ENCODE measurements around the gene CLDN6.

Gene CLDN6

GRCh38 chr16:3013998-3014690, 3.8 kb downstream of the CLDN6 start:
- DNase-seq (ENCODE audit: low read depth in 2 of 2, low spot score in 1 of 2): no peak

- DNase-seq (ENCODE audit: low read depth in 2 of 2, low spot score in 1 of 2): no peak
These were observed 4.5 kb downstream of the CLDN6 start for GRCh38 chr16:3013491-3013951.

DNA sequence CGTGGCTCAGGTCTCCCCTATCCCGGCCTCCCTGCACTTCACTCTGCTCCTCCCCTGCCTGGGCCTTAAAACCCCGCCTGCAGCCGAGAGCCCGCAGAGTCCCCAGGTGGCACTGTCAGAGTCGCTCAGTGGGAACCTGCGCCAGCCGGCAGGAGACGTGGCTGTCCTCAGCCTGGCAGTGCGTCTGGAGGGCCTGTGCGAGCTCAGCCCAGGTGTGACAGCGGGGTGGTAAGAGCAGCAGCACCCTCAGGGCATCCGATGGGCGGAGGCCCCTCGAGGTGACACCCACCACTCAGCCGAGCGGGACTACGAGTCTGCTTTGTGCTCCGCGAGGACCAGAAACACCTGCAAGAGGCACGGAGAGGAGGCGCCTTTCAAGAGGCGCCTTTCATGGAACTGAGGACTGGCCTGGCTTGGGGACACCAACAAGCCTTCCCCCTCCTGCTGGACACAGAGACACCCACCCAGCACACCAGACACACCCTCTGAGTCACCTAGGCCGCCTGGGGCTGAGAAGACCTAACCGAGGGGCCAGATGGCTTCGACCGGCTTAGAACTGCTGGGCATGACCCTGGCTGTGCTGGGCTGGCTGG, 5.1 kb downstream of the CLDN6 start, which contains the start of gene CLDN9:
TSS of gene CLDN9 (plus strand) at position 96 of the 593 bp plus-strand sequence. CDS start at position 536, 440 bp downstream.
- no peak for DNase-seq (ENCODE audit: low read depth in 2 of 2, low spot score in 1 of 2)

- DNase-seq (ENCODE audit: low read depth in 2 of 2, low spot score in 1 of 2): no peak
These were observed 5.7 kb downstream of the CLDN6 start for GRCh38 chr16:3012246-3012645.

DNA sequence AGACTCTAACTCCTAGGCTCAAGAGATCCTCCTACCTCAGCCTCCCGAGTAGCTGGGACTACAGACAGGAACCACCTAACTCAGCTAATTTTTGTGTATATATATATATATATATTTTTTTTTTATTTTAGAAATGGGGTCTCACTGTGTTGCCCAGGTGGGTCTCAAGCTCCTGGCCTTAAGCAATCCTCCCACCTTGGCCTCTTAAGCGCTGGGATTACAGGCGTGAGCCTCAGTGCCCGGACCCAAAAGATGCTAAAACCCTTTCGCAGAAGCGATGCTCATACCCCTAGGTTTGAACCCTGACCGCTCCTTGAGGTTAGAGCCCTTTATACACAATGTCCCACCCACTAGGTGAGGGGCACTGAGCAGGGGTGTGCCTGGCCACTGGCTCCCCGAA, 7.5 kb downstream of the CLDN6 start:
- DNase-seq (ENCODE audit: low read depth in 2 of 2, low spot score in 1 of 2): no peak

- DNase-seq (ENCODE audit: low read depth in 2 of 2, low spot score in 1 of 2): no peak
These were observed 8.2 kb downstream of the CLDN6 start for GRCh38 chr16:3009568-3010390.

- no peak for DNase-seq (ENCODE audit: low read depth in 2 of 2, low spot score in 1 of 2)
These were observed 9.3 kb downstream of the CLDN6 start for GRCh38 chr16:3008690-3009037.

GRCh38 chr16:3007957-3008689, 9.9 kb downstream of the CLDN6 start:
- no peak for DNase-seq (ENCODE audit: low read depth in 2 of 2, low spot score in 1 of 2)

DNA sequence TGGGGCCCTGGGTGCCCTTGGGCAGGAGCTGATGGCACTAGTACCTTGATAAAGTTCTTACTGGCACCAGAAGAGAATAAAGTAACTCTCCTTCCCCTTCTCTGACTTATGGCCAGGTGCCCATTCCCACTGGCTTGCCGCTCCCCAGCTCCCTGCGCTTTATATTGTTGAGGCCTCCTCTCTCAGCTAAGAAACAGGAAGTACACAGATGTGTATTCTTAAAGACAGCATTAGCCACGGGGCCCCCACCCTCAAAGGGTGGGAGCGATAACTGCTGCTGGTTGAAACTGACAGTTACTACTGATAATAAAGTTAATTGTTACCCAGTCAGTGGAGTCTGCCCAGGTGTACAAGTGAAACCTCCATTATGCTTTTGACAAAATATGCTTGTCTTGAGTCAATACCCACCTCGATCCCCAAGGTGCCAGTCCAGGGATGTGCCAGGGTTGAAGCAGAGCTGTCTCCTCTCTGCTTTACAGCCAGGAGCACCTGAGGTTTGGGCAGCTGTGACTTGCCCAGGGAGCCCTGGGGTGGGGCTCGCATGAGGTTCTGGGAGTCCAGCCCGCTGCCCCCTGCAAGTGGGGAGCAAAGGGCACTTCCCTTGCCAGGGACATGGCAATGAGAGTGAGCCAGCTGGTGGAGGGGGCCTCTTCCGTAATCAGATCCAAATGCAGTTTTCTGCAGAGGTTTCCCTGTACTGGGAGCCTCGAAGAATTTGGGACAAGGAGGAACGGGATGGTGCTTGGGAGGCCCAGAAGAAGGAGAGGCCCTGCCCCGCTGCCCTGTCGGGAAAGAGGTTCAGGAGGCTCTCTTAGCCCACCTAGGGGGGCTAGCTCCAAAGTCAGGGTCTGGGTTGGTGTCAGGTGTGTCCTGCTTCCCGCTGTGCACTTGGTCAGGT, 10.7 kb downstream of the CLDN6 start:
- DNase-seq (ENCODE audit: low read depth in 2 of 2, low spot score in 1 of 2): no peak

DNA sequence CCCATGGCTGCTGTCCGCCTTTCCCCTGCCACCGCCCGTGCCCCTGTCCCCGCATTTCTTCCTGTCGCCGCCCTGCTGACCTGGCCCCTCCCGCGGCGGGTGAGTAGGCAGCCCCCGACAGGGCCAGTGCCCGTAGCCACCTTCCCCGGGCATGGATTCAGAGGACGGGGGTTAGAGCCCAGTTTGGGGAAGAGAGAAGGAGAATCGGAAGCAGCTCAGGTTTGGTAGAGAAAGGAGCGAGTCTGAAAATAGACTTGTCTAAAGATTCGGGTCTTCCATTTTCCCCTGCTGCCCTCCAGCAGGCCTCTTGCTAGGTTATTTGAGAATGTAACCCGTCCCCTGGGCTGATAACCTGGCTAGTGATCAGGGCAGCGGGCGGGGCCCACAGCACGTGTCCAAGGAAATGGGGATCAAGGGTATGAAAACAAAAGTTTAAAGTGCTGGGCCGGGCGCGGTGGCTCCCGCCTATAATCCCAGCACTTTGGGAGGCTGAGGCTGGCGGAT, 13.2 kb downstream of the CLDN6 start:
- no peak for DNase-seq (ENCODE audit: low read depth in 2 of 2, low spot score in 1 of 2)

GRCh38 chr16:3004319-3004718, 13.7 kb downstream of the CLDN6 start:
- no peak for DNase-seq (ENCODE audit: low read depth in 2 of 2, low spot score in 1 of 2)

DNA sequence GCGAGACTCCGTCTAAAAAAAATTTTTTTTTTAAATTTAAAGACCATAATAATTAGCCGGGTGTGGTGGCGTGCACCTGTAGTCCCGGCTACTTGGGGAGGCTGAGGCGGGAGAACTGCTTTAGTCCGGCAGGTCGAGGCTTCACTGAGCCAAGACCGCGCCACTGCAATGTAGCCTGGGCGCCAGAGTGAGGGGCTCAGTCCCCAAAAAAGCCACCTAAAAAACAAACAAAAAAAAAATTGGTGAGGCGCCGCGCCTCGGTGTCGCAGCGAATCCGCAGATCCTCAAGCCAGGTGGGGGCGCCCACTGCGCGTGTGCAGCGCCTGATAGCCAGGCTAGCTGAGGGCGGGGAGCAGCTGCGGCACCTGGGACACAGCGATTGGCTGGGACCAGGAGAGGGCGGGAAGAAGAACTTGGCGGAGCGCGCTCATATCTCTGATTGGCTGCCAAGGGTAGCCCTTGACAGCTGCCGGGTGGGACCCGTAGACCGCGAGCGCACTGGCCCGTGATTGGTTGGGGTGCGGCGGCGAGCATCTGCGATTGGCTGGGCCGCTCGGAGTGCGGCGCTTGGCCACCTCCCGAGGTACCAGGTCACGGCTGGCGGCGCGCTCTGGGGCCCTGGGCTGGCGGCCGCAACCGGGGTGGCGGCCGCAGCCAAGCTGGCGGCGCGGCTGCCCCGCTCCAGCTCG, 14.3 kb downstream of the CLDN6 start:
- DNase-seq (ENCODE audit: low read depth in 2 of 2, low spot score in 1 of 2): peak; percentile 80 to 93

DNA sequence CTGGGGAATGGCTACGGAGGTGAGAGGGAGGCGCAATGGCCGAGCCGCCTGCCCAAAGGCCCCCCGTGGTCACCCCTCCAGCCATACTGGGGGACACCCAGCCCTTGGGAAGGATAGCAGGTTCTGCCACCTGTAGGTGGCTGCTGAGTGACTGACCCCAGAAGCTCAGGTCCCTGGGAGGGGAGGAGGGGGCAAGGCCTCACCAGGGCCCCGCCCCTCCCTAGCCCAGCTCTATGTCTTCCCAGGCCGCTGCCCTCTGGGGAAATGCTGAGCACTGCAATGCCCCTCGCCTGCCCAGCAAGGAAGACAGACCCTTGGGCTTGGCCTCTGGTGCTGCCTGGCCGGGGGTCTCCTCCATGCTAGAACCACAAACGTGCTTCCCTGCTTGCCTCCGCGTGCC, 16.7 kb downstream of the CLDN6 start:
- no peak for DNase-seq (ENCODE audit: low read depth in 2 of 2, low spot score in 1 of 2)

GRCh38 chr16:3000540-3000939, 17.4 kb downstream of the CLDN6 start:
- no peak for DNase-seq (ENCODE audit: low read depth in 2 of 2, low spot score in 1 of 2)

DNA sequence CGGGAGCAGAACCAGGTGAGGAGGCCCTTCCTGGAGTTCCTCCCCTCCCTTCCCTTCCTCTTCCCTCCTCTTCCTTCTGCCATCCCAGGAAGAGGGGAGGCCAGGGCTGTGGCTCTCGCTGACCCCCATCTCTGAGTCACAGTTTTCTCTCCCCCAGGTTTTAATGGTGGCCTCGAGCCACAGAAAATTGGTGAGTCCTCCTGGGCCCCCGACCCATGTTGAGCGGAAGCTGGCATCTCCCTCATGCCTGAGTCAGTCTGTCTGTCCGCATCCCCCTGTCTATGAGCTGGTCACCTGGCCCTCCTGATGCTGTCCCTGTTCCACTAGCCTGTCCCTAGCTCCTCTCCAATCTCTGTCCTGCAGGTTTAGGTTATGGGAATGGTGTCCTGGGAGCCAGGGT, 18.1 kb downstream of the CLDN6 start:
- no peak for DNase-seq (ENCODE audit: low read depth in 2 of 2, low spot score in 1 of 2)

GRCh38 chr16:2996298-2996697, 21.7 kb downstream of the CLDN6 start:
- DNase-seq (ENCODE audit: low read depth in 2 of 2, low spot score in 1 of 2): no peak

- no peak for DNase-seq (ENCODE audit: low read depth in 2 of 2, low spot score in 1 of 2)
These were observed 25.5 kb downstream of the CLDN6 start for GRCh38 chr16:2992383-2993081.

GRCh38 chr16:2991566-2992261, 26.3 kb downstream of the CLDN6 start:
- no peak for DNase-seq (ENCODE audit: low read depth in 2 of 2, low spot score in 1 of 2)

Measured in stimulated activated CD8-positive, alpha-beta memory T cell treated with anti-CD3 and anti-CD28 coated beads, Interleukin-4, amount 100 ng/mL, for 4 hours (primary cell).